Mucosa of descending colon (tissue), 3 donors: ENCODE data around the gene FAM209B. TPM values are rescaled to one million over a fixed set of nuclear protein-coding genes. Genes with fewer than 3 reads are reported as not detected.

Experiments used
- ATAC-seq: fragments of 200-7000 bp; cut with Tn5 transposase; one replicate; pipeline ENCODE4 v1.9.1; 2020; ENCODE audit warnings: mild to moderate bottlenecking, moderate library complexity
- DNase-seq, 3 donors: peaks; one replicate each; pipeline ENCODE4 v3.0.0-alpha.2; 2020
- H3K36me3 ChIP-seq: fragments of 200-600 bp; one replicate; pipeline ENCODE4 v1.8.0; 2021; ENCODE audit warnings: low read depth, mild to moderate bottlenecking
- H3K4me1 ChIP-seq: fragments of 200-600 bp; one replicate; pipeline ENCODE4 v1.8.0; 2021; ENCODE audit warnings: low read depth, mild to moderate bottlenecking
- H3K4me3 ChIP-seq: fragments of 200-600 bp; one replicate; pipeline ENCODE4 v1.8.0; 2021; ENCODE audit warnings: mild to moderate bottlenecking
- H3K9me3 ChIP-seq: fragments of 200-600 bp; one replicate; pipeline ENCODE4 v1.8.0; 2021; ENCODE audit warnings: mild to moderate bottlenecking
- CTCF ChIP-seq: fragments of 200-600 bp; IDR thresholded peaks from one replicate; pipeline ENCODE4 v1.8.0; 2022; ENCODE audit warnings: antibody characterized with exemption, mild to moderate bottlenecking
- intact Hi-C, 2 donors: fragments of 100-400 bp; cut with DNase I in 1 of 2; cut with micrococcal nuclease in 1 of 2; formaldehyde crosslinking; loops; one replicate each; pipeline versions ENCODE4 v1.11.0 to v1.11.1; 2022; cut with DNase I, micrococcal nuclease
- total RNA-seq, 3 donors: library from RNA; stranded (reverse); fragmentation: NEBNext Ultra II Directional in 2 of 3; extraction: Animal tissue kit (Norgen Biotek cat#: 25700) in 2 of 3; gene quantifications; one replicate each; pipeline versions ENCODE4 v1.2.1 to v1.2.4, GENCODE V29; 2021 to 2023
- donor health status: DM: no; HTN: no; CAD: no; lungs with moderate emphysema.
- donor health status: DM: no; HTN: no; CAD: no.
- donor health status: DM: no; HTN: yes; CAD: no.

Gene FAM209B
- total RNA-seq, 3 donors from 2014 or later, result not detected

GRCh38 chr20:56566621-56567020 is 33.6 kb downstream of the FAM209B start:
- no peaks in the 10 kb centered on the region for H3K4me1 ChIP-seq
- no peaks in the 10 kb centered on the region for H3K9me3 ChIP-seq
- no peak overlapping the region for H3K4me3 ChIP-seq
- intact Hi-C loops, result no loop called here
- no peaks in the 10 kb centered on the region for H3K36me3 ChIP-seq
- TF ChIP-seq CTCF, result no peak
- ATAC-seq (no peak), DNase-seq (no peak)

- Histone ChIP-seq H3K4me1 (no peaks in the 10 kb centered on the region), H3K36me3 (no peaks in the 10 kb centered on the region), H3K9me3 (no peaks in the 10 kb centered on the region), H3K4me3 (no peak overlapping the region)
- ATAC-seq, result no peak
- intact Hi-C loops, result no loop called here
- TF ChIP-seq CTCF, result no peak
- no peak for DNase-seq
Observed at GRCh38 chr20:56570832-56571231, 37.8 kb downstream of the FAM209B start.

GRCh38 chr20:56572172-56572571 is 39.1 kb downstream of the FAM209B start:
- no peak overlapping the region for H3K4me3 ChIP-seq
- DNase-seq (peak in 1 of 3 donors; percentile 4), ATAC-seq (no peak)
- TF ChIP-seq CTCF, result no peak
- no peaks in the 10 kb centered on the region for H3K4me1 ChIP-seq
- intact Hi-C loops, result no loop called here
- no peaks in the 10 kb centered on the region for H3K36me3 ChIP-seq
- H3K9me3 ChIP-seq, result no peaks in the 10 kb centered on the region

GRCh38 chr20:56573986-56574385 is 40.9 kb downstream of the FAM209B start:
- TF ChIP-seq CTCF, result no peak
- no peaks in the 10 kb centered on the region for H3K9me3 ChIP-seq
- intact Hi-C loops, result no loop called here
- H3K4me3 ChIP-seq, result no peak overlapping the region
- no peak for DNase-seq
- H3K36me3 ChIP-seq, result no peaks in the 10 kb centered on the region
- no peak for ATAC-seq
- H3K4me1 ChIP-seq, result no peaks in the 10 kb centered on the region

GRCh38 chr20:56574531-56575142 is 41.6 kb downstream of the FAM209B start:
- H3K36me3 ChIP-seq, result no peaks in the 10 kb centered on the region
- H3K4me1 ChIP-seq, result no peaks in the 10 kb centered on the region
- H3K9me3 ChIP-seq, result no peaks in the 10 kb centered on the region
- H3K4me3 ChIP-seq, result no peak overlapping the region
- intact Hi-C loops, result no loop called here
- DNase-seq (peak in 1 of 3 donors; percentile 20), ATAC-seq (no peak)
- no peak for TF ChIP-seq CTCF

- H3K9me3 ChIP-seq, result no peaks in the 10 kb centered on the region
- H3K4me3 ChIP-seq, result no peak overlapping the region
- DNase-seq (no peak), ATAC-seq (no peak)
- no peak for TF ChIP-seq CTCF
- no peaks in the 10 kb centered on the region for H3K36me3 ChIP-seq
- intact Hi-C loops, result no loop called here
- no peaks in the 10 kb centered on the region for H3K4me1 ChIP-seq
Observed at GRCh38 chr20:56575157-56575556, 42.1 kb downstream of the FAM209B start.
